ENCODE data around the gene LSS.
"Not testable (repeated sequence)": the region's sequence is repeated elsewhere in the genome, so short reads cannot be mapped to it uniquely, and the experiment has no call there.

LSS gene

GRCh38 chr21:46184625-46185555 lies 43.7 kb downstream of the LSS start:
- DNase-seq: peak; percentile 55

DNA sequence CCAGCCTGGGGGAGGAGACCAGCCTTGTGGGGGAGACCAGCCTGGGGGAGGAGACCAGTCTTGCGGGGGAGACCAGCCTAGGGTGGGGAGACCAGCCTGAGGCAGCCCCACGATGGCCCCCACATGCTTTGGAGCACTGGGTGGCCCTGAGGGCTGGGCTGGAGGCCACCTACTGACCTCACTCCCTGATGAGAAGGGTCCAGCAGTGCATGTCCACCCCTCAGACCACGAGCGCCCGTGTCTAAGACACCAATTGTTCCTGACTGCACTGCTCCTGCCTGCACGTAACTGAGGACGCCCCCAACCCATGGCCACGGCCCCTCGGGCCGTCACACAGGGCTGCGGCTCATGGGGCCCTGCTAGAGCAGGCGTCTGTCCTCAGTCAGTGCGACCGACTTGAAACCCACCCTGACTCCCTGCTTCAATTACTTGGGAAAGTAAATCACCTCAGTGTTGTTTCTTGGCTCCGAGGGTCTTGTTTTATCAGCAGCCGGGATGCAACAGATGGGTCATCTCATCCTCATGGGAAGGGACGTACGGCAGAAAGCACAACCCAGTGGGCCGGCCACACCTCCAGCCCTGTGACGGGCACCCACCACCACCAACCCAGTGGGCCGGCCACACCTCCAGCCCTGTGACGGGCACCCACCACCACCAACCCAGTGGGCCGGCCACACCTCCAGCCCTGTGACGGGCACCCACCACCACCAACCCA lies 44.5 kb downstream of the LSS start, which contains the start of gene SPATC1L:
Gene SPATC1L (minus strand): TSS at position 550 of the 715 bp plus-strand sequence. CDS start 1,643 bp downstream, outside the sequence.
- DNase-seq: no peak

DNA sequence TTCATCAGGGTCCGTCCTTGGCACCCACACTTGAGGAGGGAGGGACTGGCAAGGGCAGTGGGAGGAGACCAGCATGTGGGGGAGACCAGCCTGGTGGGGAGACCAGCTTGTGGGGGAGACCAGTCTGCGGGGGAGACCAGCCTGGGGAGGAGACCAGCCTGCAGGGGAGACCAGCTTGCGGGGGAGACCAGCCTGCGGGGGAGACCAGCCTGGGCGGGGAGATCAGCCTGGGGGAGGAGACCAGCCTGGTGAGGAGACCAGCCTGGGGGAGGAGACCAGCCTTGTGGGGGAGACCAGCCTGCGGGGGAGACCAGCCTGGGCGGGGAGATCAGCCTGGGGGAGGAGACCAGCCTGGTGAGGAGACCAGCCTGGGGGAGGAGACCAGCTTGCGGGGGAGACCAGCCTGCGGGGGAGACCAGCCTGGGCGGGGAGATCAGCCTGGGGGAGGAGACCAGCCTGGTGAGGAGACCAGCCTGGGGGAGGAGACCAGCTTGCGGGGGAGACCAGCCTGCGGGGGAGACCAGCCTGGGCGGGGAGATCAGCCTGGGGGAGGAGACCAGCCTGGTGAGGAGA lies 45.2 kb downstream of the LSS start:
- DNase-seq: not testable (repeated sequence)

DNA sequence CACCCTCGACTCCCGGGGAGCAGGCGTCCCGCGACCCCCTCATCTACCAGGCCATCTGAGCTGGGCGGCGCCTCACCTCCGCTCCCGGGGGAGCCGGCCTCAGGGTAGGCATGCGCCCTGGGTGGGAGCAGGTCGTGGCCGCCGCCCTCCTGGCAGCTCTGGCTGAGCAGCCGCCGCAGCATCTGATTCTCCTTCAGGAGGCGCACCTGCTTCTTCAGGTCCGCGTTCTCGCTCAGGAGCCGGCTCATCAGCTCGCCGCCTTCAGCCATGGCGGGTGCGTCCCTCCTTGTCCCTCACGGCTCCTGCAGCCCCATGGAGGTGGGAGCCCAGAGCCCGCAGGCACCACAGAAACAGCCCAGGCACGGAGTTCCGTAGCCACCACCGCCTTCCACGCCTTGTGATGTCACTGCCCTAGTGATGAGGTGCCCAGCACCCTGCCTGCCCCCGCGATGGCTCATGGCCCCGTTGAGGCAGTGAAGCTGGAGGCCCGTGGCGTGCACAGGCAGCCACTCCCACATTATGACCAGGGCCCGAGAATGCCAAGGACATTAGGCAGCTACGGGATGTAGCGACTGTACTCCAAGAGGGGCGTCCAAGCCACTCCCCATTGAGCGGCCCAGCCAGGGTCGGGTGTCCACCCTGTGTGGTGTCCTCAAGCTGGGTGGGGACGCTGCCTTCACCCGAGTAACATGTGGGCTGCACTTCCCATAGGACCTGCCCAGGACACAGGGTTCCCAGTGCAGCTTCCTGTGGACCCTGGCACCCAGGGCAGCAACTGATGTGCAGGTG lies 45.8 kb downstream of the LSS start:
- DNase-seq: no peak

- no peak for DNase-seq
Measured at GRCh38 chr21:46181953-46182547, 46.5 kb downstream of the LSS start.

DNA sequence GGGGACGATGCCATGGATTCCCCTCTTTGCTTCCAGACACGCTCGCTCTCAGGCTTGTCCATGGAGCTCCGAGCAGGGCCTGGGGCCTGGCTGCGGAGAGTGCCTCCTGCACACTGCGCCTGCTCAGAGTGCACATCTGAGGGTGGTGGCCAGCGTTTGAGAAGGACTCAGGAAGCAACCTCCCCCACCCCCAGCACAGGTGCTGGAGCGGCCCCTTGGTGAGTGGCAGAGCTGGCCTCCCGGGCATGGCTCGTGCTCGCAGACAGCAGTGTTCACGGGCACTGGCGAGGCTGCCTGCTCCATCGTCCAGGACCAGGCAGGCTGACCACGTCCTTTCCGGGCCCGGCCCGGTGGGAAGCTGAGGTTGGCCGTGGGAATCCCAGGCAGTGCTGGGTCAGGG lies 47.1 kb downstream of the LSS start:
- no peak for DNase-seq

GRCh38 chr21:46180778-46181391 lies 47.7 kb downstream of the LSS start:
- no peak for DNase-seq

DNA sequence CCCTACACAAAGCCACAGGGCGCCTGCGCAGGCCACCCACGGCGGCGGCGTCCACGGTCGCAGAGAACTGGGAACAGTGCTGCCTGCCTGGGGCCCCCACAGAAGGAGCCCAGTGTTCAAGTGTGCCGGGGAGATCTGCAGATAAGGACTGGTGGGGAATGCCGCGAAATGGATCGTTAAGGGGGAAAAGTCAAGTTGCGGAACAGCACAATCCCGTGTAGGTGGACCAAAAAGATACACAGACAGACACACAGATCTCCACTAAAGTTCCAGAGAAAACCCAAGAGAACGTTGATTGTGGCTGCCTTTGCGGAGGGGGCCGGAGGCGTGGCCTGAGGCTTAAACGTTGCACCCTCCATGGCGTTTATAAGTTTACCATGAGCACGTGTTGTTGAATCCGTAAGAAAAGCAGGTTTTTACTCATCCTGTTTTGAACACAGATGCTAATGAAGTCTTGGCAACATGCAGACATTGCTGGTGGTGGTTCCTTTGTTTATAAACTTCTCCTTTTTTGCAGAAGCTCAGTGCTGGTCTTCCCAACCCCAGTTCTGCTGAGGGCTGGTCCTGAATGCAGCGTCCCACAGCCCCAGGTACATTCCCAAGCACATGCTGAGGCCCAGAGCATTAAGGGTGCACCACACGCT lies 48.4 kb downstream of the LSS start:
- no peak for DNase-seq

DNA sequence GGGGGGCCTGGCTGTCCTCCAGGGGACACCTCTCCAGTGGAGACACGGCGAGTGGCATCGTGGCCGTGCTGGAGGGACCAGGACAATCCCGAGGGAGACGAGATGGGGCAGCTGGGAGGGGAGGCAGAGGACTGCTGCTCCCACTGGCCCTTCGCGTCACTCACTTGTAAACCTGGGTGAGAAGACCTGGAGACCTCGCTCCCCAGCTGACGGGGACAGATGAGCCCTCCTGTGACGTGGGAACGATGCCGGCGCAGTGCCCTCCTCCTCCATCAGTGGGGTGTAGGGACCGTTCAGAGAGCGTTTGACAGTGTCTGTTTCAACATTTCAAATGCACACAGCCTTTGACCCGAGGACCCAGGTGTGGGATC lies 48.9 kb downstream of the LSS start:
- no peak for DNase-seq

DNA sequence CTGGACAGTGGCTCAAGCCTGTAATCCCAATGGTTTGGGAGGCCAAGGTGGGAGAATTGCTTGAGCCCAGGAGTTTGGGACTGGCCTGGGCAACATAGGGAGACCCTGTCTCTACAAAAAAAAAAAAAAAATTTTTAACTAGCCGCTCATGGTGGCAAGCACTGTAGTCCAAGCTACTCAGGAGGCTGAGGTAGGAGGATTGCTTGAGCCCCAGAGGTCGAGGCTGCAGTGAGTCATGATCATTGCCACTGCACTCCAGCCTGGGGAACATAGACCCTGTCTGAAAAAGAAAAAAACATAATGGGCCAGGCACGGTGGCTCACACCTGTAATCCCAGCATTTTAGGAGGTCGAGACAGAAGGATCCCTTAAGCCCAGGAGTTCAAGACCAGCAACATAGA lies 49.6 kb downstream of the LSS start:
- no peak for DNase-seq

- not testable (repeated sequence) for DNase-seq
Measured at GRCh38 chr21:46176443-46177129, 52.0 kb downstream of the LSS start.

DNA sequence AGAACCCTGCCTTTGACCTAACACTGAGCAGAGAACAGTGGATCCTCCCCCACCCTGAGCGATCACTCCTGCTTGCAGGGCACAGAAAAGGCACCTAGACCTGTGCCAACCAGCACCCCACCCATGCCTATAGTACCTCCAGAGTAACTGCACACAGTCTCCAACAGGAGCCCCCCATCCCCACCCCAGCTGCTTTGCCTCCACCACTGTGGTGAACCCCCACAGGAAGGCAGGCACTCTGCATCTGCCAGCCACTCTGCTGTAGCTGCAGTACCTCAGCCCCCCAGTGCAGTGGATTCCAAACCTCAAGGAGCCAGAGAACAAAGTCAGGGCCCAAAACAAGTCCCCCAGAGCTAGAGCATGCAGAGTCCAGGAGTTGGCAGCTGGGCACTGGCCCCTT lies 55.0 kb downstream of the LSS start:
- DNase-seq: no peak

DNA sequence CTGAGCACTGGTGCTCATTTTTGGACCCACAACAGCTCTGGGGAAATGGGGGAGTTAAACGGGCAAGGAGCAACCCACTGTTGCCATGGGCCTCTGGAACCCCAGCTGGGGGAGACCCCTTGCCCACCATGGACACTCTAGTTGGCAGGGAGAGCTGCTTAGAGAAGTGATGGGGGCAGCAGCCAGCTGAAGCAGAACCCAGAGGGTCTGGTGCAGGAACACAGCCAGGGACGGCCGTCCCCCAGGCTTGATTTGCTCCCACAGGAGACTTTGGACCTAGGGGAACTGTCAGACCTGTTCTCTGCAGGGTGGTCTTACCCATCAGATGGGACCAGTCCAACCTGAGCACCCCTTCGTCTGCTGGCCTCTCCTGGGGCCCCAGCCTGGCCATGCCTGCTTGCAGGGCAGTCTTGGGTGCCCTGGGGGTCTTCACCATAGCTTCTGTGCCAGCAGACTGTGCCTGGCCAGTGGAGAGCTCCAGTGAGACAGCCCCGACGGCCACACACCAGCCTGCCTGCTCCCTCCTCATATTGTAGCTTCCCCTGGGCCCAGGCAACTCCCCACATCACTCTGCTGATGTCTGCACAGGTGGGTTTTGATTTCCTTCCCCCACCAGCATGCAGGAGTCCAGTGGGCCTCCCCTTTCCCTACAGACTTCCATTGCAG lies 55.6 kb downstream of the LSS start:
- DNase-seq: no peak

GRCh38 chr21:46171996-46172862 lies 56.3 kb downstream of the LSS start:
- no peak for DNase-seq

GRCh38 chr21:46171585-46171984 lies 57.0 kb downstream of the LSS start:
- DNase-seq: no peak

GRCh38 chr21:46170436-46171193 lies 58.0 kb downstream of the LSS start:
- DNase-seq: not testable (repeated sequence)

DNA sequence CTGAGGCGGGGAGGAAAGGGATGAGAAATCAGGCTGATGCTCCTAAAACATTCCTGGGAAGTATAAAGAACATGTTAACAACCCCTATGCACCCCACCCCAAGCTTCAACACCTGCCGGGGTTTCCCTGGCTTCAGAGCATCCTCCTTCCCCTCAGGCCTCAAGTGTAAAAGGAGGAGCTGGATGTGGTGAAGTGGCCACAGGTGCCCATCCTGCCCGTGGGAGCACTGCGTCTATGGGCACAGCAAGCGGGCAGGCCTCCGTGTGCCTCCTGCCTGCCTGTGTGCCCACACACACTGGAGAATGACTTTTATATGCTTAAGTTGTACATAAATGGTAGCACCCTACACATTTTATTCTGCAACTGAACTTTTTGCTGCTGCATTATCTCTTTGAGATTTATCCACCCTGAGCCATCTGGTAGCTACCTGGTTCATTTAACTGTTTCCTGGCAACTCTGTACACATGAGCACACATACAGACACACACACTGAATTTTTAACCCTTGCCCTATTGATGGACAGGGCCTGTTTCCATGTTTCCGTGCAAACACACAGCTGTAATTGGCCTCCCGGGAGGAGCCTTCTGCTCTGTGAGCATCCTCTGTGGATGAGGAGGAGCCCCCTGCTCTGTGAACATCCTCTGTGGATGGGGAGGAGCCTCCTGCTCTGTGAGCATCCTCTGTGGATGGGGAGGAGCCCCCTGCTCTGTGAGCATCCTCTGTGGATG lies 59.8 kb downstream of the LSS start:
- DNase-seq: no peak

DNA sequence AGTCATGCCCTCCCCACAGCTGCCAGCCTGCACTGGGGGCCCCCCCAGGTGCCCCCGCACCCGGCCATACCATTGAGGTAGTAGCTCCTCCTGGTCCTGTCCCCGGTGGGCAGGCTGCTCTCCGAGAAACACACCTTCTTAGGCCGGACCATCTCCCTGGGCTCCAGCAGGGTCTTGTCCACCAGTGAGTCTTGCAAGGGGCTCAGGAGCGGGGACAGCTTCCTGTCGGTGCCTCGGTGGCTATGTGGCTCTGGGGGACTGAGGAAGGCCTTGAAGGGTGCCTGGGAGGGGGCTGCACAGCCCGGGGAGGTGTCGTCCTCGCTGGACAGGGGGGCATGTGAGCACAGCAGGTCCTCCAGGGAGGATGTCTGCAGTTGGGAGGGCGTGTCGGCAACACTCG lies 60.3 kb downstream of the LSS start:
- no peak for DNase-seq
